ENCODE data around the gene TSPOAP1. TPM values are rescaled to one million over a fixed set of nuclear protein-coding genes. Genes with fewer than 3 reads are reported as not detected.

TSPOAP1 gene
- total RNA-seq, 1 donor from 2014 or later = 0.16 TPM

- no peak for DNase-seq (ENCODE audit: low read depth)
Observed at GRCh38 chr17:58304750-58305486, 23.7 kb downstream of the TSPOAP1 start.

GRCh38 chr17:58303971-58304749 is 24.4 kb downstream of the TSPOAP1 start:
- DNase-seq (ENCODE audit: low read depth) = peak; percentile 20

DNA sequence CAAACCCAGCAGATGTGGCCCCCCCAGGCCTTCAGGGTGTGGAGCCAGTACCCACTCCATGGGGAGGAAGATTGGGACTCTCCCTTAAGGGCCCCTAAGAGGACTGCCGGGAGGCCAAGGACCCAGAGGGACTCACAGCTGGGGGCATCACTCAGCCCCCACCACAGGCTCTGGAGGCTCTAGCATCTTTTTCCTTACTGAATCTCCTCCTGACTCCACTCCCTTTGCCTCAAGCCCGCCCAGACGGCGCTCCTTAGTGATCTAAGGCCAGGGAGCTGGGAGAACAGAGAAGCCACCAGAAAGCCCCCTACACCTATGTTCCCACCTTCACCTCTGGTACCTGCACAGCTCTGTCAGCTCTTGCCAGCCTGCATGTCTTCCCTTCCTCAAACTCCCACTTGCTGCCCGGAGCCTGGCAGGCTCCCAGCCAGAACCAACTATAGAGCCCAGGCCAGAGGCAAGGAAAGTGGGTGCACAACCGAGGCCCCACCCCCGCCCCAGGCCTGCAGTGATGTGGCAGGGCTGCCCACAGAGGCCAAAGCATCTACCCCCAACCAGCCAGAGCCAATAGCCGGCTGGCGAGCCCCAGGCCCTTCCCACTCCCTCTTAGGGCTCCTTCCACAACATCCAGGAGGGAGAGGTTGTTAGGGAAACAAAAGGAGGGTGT is 25.5 kb downstream of the TSPOAP1 start:
- DNase-seq (ENCODE audit: low read depth) = no peak

GRCh38 chr17:58302171-58302918 is 26.2 kb downstream of the TSPOAP1 start:
- no peak for DNase-seq (ENCODE audit: low read depth)

GRCh38 chr17:58301504-58302150 is 27.0 kb downstream of the TSPOAP1 start:
- no peak for DNase-seq (ENCODE audit: low read depth)

DNA sequence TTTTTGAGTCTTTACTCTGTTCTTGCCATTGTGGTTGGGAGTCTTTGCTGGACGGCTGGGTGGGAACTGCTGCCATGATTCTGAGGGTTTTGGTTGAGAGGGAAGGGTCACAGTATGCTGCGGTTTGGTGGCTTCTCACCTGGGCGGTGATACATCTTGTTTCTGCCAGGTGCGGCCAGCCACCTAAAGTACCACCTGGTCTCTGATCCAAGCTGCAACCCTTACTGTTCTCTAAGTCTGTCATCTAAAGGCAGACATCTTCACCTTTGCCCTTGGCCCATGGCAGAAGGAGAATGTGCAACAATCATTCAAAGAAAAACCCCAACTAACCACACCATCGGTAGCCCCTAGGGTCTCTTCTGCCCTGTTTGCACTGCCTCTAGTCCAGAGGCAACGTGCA is 28.3 kb downstream of the TSPOAP1 start:
- DNase-seq (ENCODE audit: low read depth) = no peak

GRCh38 chr17:58294034-58294433 is 34.6 kb downstream of the TSPOAP1 start:
- DNase-seq (ENCODE audit: low read depth) = no peak

- DNase-seq (ENCODE audit: low read depth) = no peak
Observed at GRCh38 chr17:58291246-58291645, 37.3 kb downstream of the TSPOAP1 start.

DNA sequence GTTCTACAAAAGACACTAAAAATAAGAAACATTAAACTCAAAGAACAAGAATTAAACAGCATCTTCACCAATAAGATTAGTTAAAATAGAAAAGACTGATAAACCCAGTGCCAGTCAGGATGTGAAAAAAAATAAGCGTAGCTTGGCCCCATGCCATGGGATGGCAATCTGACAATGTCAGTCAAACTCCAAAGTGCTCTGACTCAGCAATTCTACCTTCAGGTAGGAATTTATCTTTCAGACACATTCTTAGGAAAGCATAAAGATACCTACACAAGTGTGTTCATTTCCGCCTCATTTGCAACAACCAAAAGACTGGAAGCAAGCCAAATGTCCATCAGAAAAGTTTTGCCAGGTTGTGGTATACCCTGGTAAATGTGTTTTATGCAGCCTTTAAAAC is 38.7 kb downstream of the TSPOAP1 start:
- no peak for DNase-seq (ENCODE audit: low read depth)

DNA sequence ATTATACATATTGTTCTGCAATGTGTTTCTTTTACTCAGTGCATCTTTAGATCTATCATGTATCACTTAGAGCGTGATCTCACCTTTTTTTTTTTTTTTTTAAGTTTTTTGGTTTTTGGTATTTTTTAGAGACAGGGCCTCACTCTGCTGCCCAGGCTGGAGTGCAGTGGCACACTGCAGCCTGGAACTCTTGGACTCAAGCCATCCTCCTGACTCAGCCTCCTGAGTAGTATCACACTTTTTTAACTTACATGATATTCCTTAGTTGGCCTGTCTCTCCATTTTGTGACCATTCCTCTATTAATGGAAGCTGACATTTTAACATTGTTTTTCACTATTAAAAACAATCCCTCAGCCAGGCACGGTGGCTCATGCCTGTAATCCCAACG is 43.2 kb downstream of the TSPOAP1 start:
- no peak for DNase-seq (ENCODE audit: low read depth)

DNA sequence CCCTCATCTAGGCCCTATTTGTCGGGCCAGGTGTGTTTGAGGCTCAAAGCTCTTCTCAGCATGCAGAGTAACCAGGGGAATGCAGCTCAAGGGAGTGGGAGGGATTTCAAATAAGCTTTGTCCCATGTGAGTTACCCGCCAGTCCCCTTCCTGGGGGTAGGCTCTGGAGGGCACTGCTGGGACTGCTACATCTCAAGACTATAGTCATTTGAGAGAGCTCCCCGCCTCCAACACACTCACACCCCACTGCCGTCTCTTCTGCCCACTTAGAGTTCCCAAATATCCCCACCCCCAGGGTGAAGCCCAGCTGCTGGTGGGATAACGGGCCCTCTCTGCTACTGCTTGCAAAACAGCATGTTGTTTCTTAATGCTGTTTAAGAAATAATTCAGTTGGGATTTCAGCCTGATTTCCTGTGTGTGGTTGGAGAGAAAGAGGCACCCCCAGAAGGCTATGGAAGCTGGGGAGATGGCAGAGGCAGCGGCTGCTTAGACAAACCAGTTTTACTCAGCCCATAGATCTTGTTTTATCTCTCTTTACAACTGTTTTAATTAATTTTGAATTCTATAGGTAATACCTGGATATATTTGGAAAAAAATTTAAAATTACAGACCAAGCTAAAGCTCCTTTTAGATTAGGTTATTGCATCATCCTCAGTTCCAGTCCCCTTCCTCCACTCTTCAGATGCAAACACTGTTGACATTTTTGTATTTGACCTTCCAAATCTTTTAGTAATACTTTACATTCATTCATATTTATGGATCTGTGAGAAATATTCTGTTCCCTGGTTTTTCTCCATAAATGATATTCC is 43.8 kb downstream of the TSPOAP1 start:
- DNase-seq (ENCODE audit: low read depth) = no peak

DNA sequence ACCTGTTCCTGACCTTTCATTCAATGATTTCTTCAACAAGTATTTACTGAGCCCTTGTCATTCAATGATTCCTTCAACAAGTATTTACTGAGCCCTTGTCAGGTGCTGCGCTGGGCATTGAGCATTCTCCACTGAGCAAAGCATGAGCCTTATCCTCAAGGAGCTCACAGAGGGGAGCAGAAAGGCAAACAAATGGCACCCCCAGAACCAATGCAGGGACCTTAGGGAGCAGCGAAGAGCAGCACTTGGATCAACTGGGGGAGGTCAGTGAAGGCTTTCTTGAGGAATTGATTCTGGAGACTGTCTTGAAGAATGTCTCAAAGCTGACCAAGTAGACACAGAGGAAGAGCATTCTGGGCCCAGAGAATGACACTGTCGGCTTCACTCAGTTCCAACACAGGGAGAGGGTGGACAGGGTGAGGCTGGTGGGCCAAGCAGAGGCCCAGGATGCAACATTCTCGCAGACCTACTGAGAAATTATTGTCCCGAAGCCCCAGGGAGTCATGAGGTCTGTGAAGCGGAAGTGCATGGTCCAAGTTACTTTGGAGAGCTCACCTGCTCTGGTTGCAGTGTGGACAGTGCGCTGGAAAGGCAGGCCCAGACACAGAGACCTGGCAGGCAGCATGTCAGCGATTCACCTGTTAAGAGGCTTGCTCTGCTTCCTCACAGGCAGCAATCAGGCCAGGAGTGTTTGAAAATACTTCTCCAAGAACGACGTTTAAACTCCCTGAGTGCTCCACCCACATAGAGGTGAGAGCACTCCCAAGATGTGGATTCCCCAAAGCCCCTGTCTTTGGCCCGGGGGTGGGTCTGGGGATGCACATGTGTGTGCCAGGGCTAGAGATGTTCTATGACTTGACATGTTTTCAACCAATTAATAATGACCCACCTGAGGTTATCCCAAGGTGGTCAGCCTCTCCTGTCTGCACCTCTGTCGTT is 44.7 kb downstream of the TSPOAP1 start:
- DNase-seq (ENCODE audit: low read depth) = no peak

DNA sequence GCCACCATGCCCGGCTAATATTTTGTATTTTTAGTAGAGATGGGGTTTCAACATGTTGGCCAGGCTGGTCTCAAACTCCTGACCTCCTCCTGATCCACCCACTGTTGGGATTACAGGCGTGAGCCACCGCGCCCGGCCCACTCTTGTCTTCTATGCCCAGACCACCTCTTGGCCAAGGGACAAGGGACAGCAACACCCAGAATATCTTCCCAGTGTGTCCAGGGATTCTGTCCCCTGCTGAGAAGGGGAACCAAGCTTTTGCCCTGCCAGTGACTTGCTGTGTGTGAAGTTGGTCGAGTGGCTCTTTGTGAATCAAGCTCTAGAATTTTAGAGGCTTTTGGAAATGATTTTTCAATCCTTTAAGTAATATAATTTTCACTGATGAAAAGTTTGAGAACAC is 46.2 kb downstream of the TSPOAP1 start:
- no peak for DNase-seq (ENCODE audit: low read depth)

DNA sequence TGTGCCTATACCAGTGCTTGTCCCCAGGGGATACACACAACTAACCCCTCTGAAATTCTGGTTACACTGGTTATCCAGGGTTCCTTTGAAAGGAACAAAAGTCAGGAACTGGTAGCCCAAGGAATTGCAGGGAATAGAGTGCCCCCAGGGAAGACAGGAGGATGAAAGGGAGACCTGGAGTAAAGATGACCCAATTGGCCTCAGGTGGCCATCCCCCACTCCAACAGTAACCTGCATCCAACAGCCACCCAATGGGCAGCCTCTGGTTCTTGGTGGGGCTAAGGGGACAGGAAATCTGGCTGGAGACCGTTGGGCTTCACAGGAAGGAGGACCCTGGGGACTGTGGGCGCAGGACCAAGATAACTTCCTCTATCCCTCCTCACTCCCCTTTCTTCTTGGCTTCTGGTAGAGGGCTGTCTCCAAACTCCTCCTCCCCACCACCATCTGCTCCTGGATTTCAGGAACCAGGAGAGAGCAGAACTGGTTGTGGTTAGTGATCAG is 47.0 kb downstream of the TSPOAP1 start:
- DNase-seq (ENCODE audit: low read depth) = no peak

GRCh38 chr17:58280480-58281217 is 47.9 kb downstream of the TSPOAP1 start, which contains the start of gene MPO:
MPO (minus strand) TSS chr17:58280935; CDS start chr17:58280758, 177 bp downstream.
- DNase-seq (ENCODE audit: low read depth) = no peak

DNA sequence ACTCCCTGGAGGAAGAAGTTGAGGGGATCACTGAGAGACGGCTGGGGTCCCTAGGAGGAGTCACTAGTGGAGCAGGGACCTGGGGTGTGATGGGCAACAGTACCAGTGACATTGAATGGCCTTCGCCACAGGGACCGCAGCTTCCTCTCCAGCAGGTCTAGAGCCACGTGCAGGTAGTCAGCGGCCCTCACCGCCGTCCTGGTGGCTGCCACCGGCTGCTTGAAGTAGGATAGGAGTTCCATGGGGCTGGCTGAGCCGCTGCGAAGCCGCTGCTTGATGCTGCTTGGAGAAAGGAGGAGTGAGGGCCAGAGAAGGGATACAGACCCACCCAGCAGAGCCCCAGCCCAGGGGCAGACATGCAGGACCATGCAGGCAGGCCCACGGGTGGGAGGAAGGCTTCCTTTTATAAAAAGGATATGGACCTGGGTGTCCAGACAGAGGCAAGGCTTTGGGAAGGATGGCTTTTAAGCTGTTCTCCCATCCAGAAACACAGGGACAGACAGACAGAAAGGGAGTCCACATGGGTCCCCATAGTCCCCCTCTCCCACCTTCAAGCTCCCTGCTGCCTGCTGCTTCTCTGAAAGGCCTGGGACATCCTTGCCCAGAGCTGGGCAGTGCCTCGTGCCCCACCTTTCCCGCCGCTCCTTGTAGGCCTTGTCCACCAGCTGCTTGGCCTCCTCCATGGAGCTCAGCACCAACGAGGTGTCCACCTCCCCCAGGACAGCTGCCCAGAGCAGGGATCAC is 48.7 kb downstream of the TSPOAP1 start:
- no peak for DNase-seq (ENCODE audit: low read depth)

DNA sequence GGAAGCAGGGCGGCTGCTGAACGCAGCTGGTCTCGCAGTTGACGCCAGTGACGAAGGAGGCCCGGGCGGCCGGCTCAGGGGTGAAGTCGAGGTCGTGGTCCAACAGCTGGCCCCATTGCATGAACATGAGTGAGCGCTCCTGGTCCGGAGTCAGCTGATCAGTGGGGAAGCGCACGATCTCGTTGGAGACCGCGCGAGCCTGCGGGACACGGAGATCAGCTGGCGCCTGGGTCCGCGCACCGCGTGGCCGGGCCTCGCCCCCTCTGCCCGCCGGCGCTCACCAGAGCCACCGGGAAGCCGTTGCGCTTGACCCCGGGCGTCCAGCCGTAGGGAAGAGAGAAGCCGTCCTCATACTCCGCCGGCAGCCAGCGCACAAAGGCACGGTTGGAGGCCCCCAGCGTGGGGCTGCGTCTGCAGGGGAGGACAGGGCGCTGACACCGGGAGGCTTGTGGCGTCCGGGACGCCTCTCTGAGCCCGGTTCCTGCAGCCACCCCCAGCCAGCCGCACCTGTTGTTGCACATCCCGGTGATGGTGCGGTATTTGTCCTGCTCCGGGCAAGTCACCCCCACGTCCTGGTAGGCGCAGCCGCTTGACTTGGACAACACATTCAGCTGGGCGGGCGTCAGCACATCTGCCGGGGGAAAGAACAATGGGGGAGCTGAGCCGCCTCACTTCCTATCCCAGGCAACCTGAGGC is 49.4 kb downstream of the TSPOAP1 start:
- peak; percentile 62 for DNase-seq (ENCODE audit: low read depth)

Data from myocyte (in vitro differentiated cells).